GM12878 (cell line): ENCODE results near the gene TRAFD1. TPM values are rescaled to one million over a fixed set of nuclear protein-coding genes. Genes with fewer than 3 reads are reported as not detected.
A peak's percentile ranks its signal among the peaks of the same experiment; 100 is the strongest.

Experiments used
- BHLHE40 ChIP-seq, 2 experiments: fragments of 450-650 bp in 1 of 2; IDR thresholded peaks; 2 replicates each; pipeline ENCODE4 v1.6.1; 2011 to 2017; ENCODE audit warnings: low read depth in 2 of 2, borderline replicate concordance in 1 of 2, improper control_type of control experiment in 1 of 2, low read length in 1 of 2, mild to moderate bottlenecking in 1 of 2
- CEBPB ChIP-seq, 2 experiments: fragments of 150-350 bp in 1 of 2; IDR thresholded peaks; 2 replicates each; pipeline ENCODE4 v1.6.1; 2012 to 2014; ENCODE audit warnings: low read depth in 2 of 2, low read length in 2 of 2, borderline replicate concordance in 1 of 2, inconsistent platforms in 1 of 2
- DPF2 ChIP-seq: fragments of 450-650 bp; IDR thresholded peaks from 2 replicates; pipeline ENCODE4 v1.6.1; 2017; ENCODE audit warnings: mild to moderate bottlenecking
- HDGF ChIP-seq: fragments of 450-650 bp; IDR thresholded peaks from 2 replicates; pipeline ENCODE4 v1.6.1; 2016; ENCODE audit warnings: antibody characterized with exemption
- IKZF1 ChIP-seq: fragments of 450-650 bp; conservative IDR thresholded peaks from 2 replicates; pipeline ENCODE4 v1.6.1; 2017; ENCODE audit warnings: antibody characterized with exemption, mild to moderate bottlenecking
- IRF3 ChIP-seq: fragments of 450-650 bp; IDR thresholded peaks from 2 replicates; pipeline ENCODE4 v1.6.1; 2014; ENCODE audit warnings: mild to moderate bottlenecking
- KDM1A ChIP-seq: fragments of 200-600 bp; sonication (generic); IDR thresholded peaks from 2 replicates; pipeline ENCODE4 v1.6.1; 2016; ENCODE audit warnings: borderline replicate concordance
- LARP7 ChIP-seq: fragments of 450-650 bp; IDR thresholded peaks from 2 replicates; pipeline ENCODE4 v1.6.1; 2017; ENCODE audit warnings: mild to moderate bottlenecking
- MEF2B ChIP-seq: fragments of 450-650 bp; IDR thresholded peaks from 2 replicates; pipeline ENCODE4 v1.6.1; 2018; ENCODE audit warnings: mild to moderate bottlenecking, moderate library complexity; ENCODE audit not compliant: partially characterized antibody, poor library complexity, severe bottlenecking
- MLLT1 ChIP-seq: fragments of 450-650 bp; IDR thresholded peaks from 2 replicates; pipeline ENCODE4 v1.6.1; 2016; ENCODE audit warnings: mild to moderate bottlenecking
- NBN ChIP-seq: fragments of 450-650 bp; IDR thresholded peaks from 2 replicates; pipeline ENCODE4 v1.6.1; 2016
- NFIC ChIP-seq: IDR thresholded peaks from 2 replicates; pipeline ENCODE4 v1.6.1; 2012; ENCODE audit warnings: low read depth, mild to moderate bottlenecking, inconsistent platforms, low read length, moderate library complexity
- NR2C1 ChIP-seq: fragments of 450-650 bp; IDR thresholded peaks from 2 replicates; pipeline ENCODE4 v1.6.1; 2017; ENCODE audit warnings: antibody characterized with exemption, mild to moderate bottlenecking, moderate library complexity
- PBX3 ChIP-seq: IDR thresholded peaks from 2 replicates; pipeline ENCODE4 v1.6.1; 2011; ENCODE audit warnings: mild to moderate bottlenecking, low read depth, low read length, moderate library complexity; ENCODE audit not compliant: insufficient replicate concordance
- RCOR1 ChIP-seq: conservative IDR thresholded peaks from 2 replicates; pipeline ENCODE4 v1.6.1; 2012; ENCODE audit warnings: low read depth, low read length, improper control_type of control experiment
- RELB ChIP-seq: fragments of 450-650 bp; IDR thresholded peaks from 2 replicates; pipeline ENCODE4 v1.6.1; 2017; ENCODE audit warnings: low read depth, mild to moderate bottlenecking, moderate library complexity
- RUNX3 ChIP-seq: IDR thresholded peaks from 2 replicates; pipeline ENCODE4 v1.6.1; 2012; ENCODE audit warnings: low read length, inconsistent platforms
- SIN3A ChIP-seq: IDR thresholded peaks from 2 replicates; pipeline ENCODE4 v1.6.1; 2012; ENCODE audit warnings: low read depth, low read length, improper control_type of control experiment
- SMAD1 ChIP-seq: fragments of 450-650 bp; IDR thresholded peaks from 2 replicates; pipeline ENCODE4 v1.6.1; 2018; ENCODE audit warnings: mild to moderate bottlenecking, low read depth; ENCODE audit not compliant: partially characterized antibody
- SMC3 ChIP-seq: IDR thresholded peaks from 2 replicates; pipeline ENCODE4 v1.6.1; 2011; ENCODE audit warnings: low read length, improper control_type of control experiment, borderline replicate concordance
- STAT3 ChIP-seq: IDR thresholded peaks from 2 replicates; pipeline ENCODE4 v1.6.1; 2011; ENCODE audit warnings: low read depth, low read length, improper control_type of control experiment
- TAF1 ChIP-seq: IDR thresholded peaks from 2 replicates; pipeline ENCODE4 v1.6.1; 2011; ENCODE audit warnings: mild to moderate bottlenecking, low read depth, low read length, borderline replicate concordance
- TBL1XR1 ChIP-seq: IDR thresholded peaks from 2 replicates; pipeline ENCODE4 v1.6.1; 2012; ENCODE audit warnings: low read depth, low read length, improper control_type of control experiment
- YY1 ChIP-seq: IDR thresholded peaks from 2 replicates; pipeline ENCODE4 v1.6.1; 2011; ENCODE audit warnings: low read depth, mild to moderate bottlenecking, low read length
- polyA plus RNA-seq, 11 experiments: library from polyadenylated mRNA; depleted of rRNA in 4 of 11; unstranded in 6 of 11; stranded (reverse) in 5 of 11; fragments of >200 nt; fragmentation: Nextera tagmentation in 4 of 11; fragmentation: Illumina TruSeq in 1 of 11; extraction: Ambion mirVana in 4 of 11; extraction: Trizol in 1 of 11; gene quantifications; 1 replicate in 1 of 11; 2 replicates in 10 of 11; pipeline versions ENCODE4 v1.2.1 to v1.2.3, GENCODE V29; 2011 to 2016; ENCODE audit warnings: inconsistent platforms in 2 of 11, missing spikeins in 2 of 11, low read depth in 1 of 11
- total RNA-seq, 4 experiments: library from RNA; depleted of rRNA in 3 of 4; stranded (reverse); fragments of >200 nt in 3 of 4; fragmentation: Illumina TruSeq in 1 of 4; extraction: Trizol in 1 of 4; gene quantifications; 2 replicates each; pipeline versions ENCODE4 v1.2.1 to v1.2.3, GENCODE V29; 2013 to 2021

Gene TRAFD1
- total and polyA plus RNA-seq, 10 of the 15 experiments (the other 5 are each of a cell fraction or from before 2014, with no cell fraction given): 37.2 to 55.5 (median 46.2) TPM

- peak; percentile 46; the same call in 1 of the 2 replicates for TF ChIP-seq MLLT1
- TF ChIP-seq DPF2: peak; percentile 36; the same call in 1 of the 2 replicates
- TF ChIP-seq KDM1A: no peak
- TF ChIP-seq NR2C1: no peak
- TF ChIP-seq NBN: 0 out of 2 replicates have a peak, but pooled peaks have one; percentile 36
- TF ChIP-seq TBL1XR1: 0 out of 2 replicates have a peak, but pooled peaks have one; percentile 51
- 0 out of 2 replicates have a peak, but pooled peaks have one; percentile 41 for TF ChIP-seq RCOR1
- TF ChIP-seq STAT3: peak; percentile 92; the same call in 1 of the 2 replicates
- TF ChIP-seq RUNX3: peak; percentile 88
- 0 out of 4 replicates have a peak, but pooled peaks of 1 of the 2 experiments have one; percentile 4 for TF ChIP-seq BHLHE40 (IDR thresholded peaks at IDR 0.05; ENCODE audit: borderline replicate concordance in 1 of 2, low read depth in 2 of 2, low read length in 1 of 2)
- TF ChIP-seq MEF2B: peak; percentile 68
- TF ChIP-seq SIN3A: no peak
- peak; percentile 86 for TF ChIP-seq IKZF1
- TF ChIP-seq NFIC: peak; percentile 73
- TF ChIP-seq SMC3: no peak
- no peak for TF ChIP-seq LARP7
- TF ChIP-seq SMAD1: no peak
- TF ChIP-seq HDGF: no peak
- TF ChIP-seq RELB: peak; percentile 81
- peak; percentile 22 for TF ChIP-seq PBX3
- peak; percentile 40; the same call in 1 of the 2 replicates for TF ChIP-seq YY1
- no peak for TF ChIP-seq IRF3
- 0 out of 2 replicates have a peak, but pooled peaks have one; percentile 16 for TF ChIP-seq TAF1
- no peak for TF ChIP-seq CEBPB (IDR thresholded peaks at IDR 0.05; ENCODE audit: borderline replicate concordance in 1 of 2, low read depth in 2 of 2, low read length in 2 of 2)
These were observed 5.2 kb downstream of the TRAFD1 start (continued) for GRCh38 chr12:112130441-112130998.
